Mesothelial cell of epicardium (in vitro differentiated cells): Measurements from ENCODE around the gene PACRG. TPM values are rescaled to one million over a fixed set of nuclear protein-coding genes. Genes with fewer than 3 reads are reported as not detected.

ENCODE experiments used
- DNase-seq, 2 experiments: peaks; one replicate each; pipeline ENCODE4 v3.0.0; 2021; ENCODE audit warnings: low spot score in 2 of 2; ENCODE audit not compliant: unreplicated experiment in 2 of 2
- H3K27ac Mint-ChIP-seq: 2 replicates; pipeline ENCODE4 v1.8.0; 2021; ENCODE audit warnings: mixed read lengths
- H3K27me3 Mint-ChIP-seq: 2 replicates; pipeline ENCODE4 v1.8.0; 2021; ENCODE audit warnings: low read depth, mixed read lengths
- H3K36me3 Mint-ChIP-seq: 2 replicates; pipeline ENCODE4 v1.8.0; 2021; ENCODE audit warnings: mixed read lengths
- H3K4me1 Mint-ChIP-seq: 2 replicates; pipeline ENCODE4 v1.8.0; 2021; ENCODE audit warnings: mixed read lengths
- H3K4me3 Mint-ChIP-seq: 2 replicates; pipeline ENCODE4 v1.8.0; 2021; ENCODE audit warnings: mild to moderate bottlenecking, moderate library complexity, mixed read lengths
- H3K9me3 Mint-ChIP-seq: 2 replicates; pipeline ENCODE4 v1.8.0; 2021; ENCODE audit warnings: mixed read lengths
- CTCF ChIP-seq: fragments of 200-600 bp; sonication (generic); IDR thresholded peaks from one replicate; pipeline ENCODE4 v1.5.0; 2021; ENCODE audit warnings: antibody characterized with exemption; ENCODE audit not compliant: unreplicated experiment
- total RNA-seq: library from RNA; stranded (reverse); gene quantifications from 3 replicates; pipeline ENCODE4 v1.2.1, GENCODE V29; 2021

Gene PACRG
- total RNA-seq, 1 donor from 2014 or later = 1.6 TPM

- H3K9me3 Mint-ChIP-seq = peaks cover 2% of the 10 kb centered on the region
- H3K36me3 Mint-ChIP-seq = no peaks in the 10 kb centered on the region
- H3K4me3 Mint-ChIP-seq = no peak overlapping the region
- no peak overlapping the region for H3K27ac Mint-ChIP-seq
- TF ChIP-seq CTCF = no peak
- no peaks in the 10 kb centered on the region for H3K4me1 Mint-ChIP-seq
- no peak for DNase-seq
- H3K27me3 Mint-ChIP-seq = peaks cover 1% of the 10 kb centered on the region
Measured at GRCh38 chr6:163200289-163200688, 472.5 kb downstream of the PACRG start.

- Mint-ChIP-seq H3K36me3 (no peaks in the 10 kb centered on the region), H3K4me1 (no peaks in the 10 kb centered on the region), H3K27me3 (peaks cover 1% of the 10 kb centered on the region), H3K4me3 (no peak overlapping the region), H3K9me3 (peaks cover 6% of the 10 kb centered on the region), H3K27ac (no peak overlapping the region)
- no peak for TF ChIP-seq CTCF
- DNase-seq = no peak
Measured at GRCh38 chr6:163200694-163201093, 472.9 kb downstream of the PACRG start.

GRCh38 chr6:163201855-163202254 is 474.1 kb downstream of the PACRG start:
- peaks cover 1% of the 10 kb centered on the region for H3K27me3 Mint-ChIP-seq
- no peaks in the 10 kb centered on the region for H3K4me1 Mint-ChIP-seq
- H3K27ac Mint-ChIP-seq = no peak overlapping the region
- no peak for DNase-seq
- H3K36me3 Mint-ChIP-seq = no peaks in the 10 kb centered on the region
- H3K9me3 Mint-ChIP-seq = peaks cover 13% of the 10 kb centered on the region
- no peak for TF ChIP-seq CTCF
- H3K4me3 Mint-ChIP-seq = no peak overlapping the region

- peaks cover 1% of the 10 kb centered on the region for H3K27me3 Mint-ChIP-seq
- H3K4me3 Mint-ChIP-seq = no peak overlapping the region
- no peak for DNase-seq
- TF ChIP-seq CTCF = no peak
- no peaks in the 10 kb centered on the region for H3K4me1 Mint-ChIP-seq
- H3K27ac Mint-ChIP-seq = no peak overlapping the region
- H3K9me3 Mint-ChIP-seq = peaks cover 20% of the 10 kb centered on the region
- H3K36me3 Mint-ChIP-seq = no peaks in the 10 kb centered on the region
Measured at GRCh38 chr6:163206196-163206595, 478.4 kb downstream of the PACRG start.

GRCh38 chr6:163207431-163208383 is 479.9 kb downstream of the PACRG start:
- no peak for DNase-seq
- Mint-ChIP-seq H3K27ac (no peak overlapping the region), H3K27me3 (peaks cover 1% of the 10 kb centered on the region), H3K4me3 (no peak overlapping the region), H3K9me3 (peaks cover 31% of the 10 kb centered on the region), H3K4me1 (no peaks in the 10 kb centered on the region), H3K36me3 (peaks cover 4% of the 10 kb centered on the region)
- no peak for TF ChIP-seq CTCF
